K562 (cell line): ENCODE results near the gene MANEAL. TPM values are rescaled to one million over a fixed set of nuclear protein-coding genes. Genes with fewer than 3 reads are reported as not detected.
A peak's percentile ranks its signal among the peaks of the same experiment; 100 is the strongest.

ENCODE experiments used
- ATAC-seq: fragments of 200-7000 bp; cut with Tn5 transposase; 3 replicates; pipeline ENCODE4 v1.9.1; 2020; ENCODE audit warnings: moderate library complexity
- BruUV-seq: library from RNA; stranded (reverse); fragments of 400-500 nt; replicated peaks from 2 replicates; lab custom pipeline; 2021; lab: Mats Ljungman, UMichigan
- CTCF ChIA-PET: fragments of 300-600 bp; formaldehyde crosslinking; extraction: SDS; loops from one replicate; lab custom pipeline; 2021; ENCODE audit warnings: low intra/inter-chr PET ratio; lab: Yijun Ruan, JAX
- POLR2A ChIA-PET: fragments of 300-600, 350-650 bp; sonication (Branson Sonifier 250); formaldehyde crosslinking; extraction: SDS; loops from one replicate; lab custom pipeline; 2021; ENCODE audit warnings: antibody characterized with exemption, inconsistent platforms; lab: Yijun Ruan, JAX
- DNase-seq, 4 experiments: peaks; one replicate each; pipeline versions ENCODE4 v3.0.0 to v3.0.0-alpha.2; 2011 to 2018; ENCODE audit warnings: low spot score in 3 of 4, mixed read lengths in 3 of 4; ENCODE audit errors: extremely low read depth in 1 of 4
- FAIRE-seq: peaks from 2 replicates; lab custom pipeline; 2011; peaks lifted over from hg19 to GRCh38; lab: Jason Lieb, UNC
- H2AFZ ChIP-seq: 2 replicates; pipeline ENCODE4 v1.6.0; 2011; ENCODE audit warnings: low read depth, low read length, control low read depth, inconsistent platforms
- H3K27ac ChIP-seq: fragments of 200-600 bp; 3 replicates; pipeline ENCODE4 v1.8.0; 2011; ENCODE audit warnings: low read depth, mild to moderate bottlenecking, control low read depth, inconsistent platforms, low read length, moderate library complexity, mixed read lengths; ENCODE audit errors: extremely low read depth
- H3K27me3 ChIP-seq, 2 experiments: fragments of 300-600 bp in 1 of 2; 2 replicates in 1 of 2; 3 replicates in 1 of 2; pipeline versions ENCODE4 v1.6.0 to v1.8.0; 2011; ENCODE audit warnings: inconsistent platforms in 2 of 2, low read length in 2 of 2, mild to moderate bottlenecking in 1 of 2, mixed read lengths in 1 of 2, moderate library complexity in 1 of 2; ENCODE audit not compliant: control insufficient read depth in 2 of 2, insufficient read depth in 2 of 2
- H3K36me3 ChIP-seq: fragments of 300-600 bp; 3 replicates; pipeline ENCODE4 v1.8.0; 2011; ENCODE audit warnings: mild to moderate bottlenecking, low read length, inconsistent platforms; ENCODE audit not compliant: control insufficient read depth, insufficient read depth
- H3K4me1 ChIP-seq, 2 experiments: fragments of 200-600 bp in 1 of 2; replicated peaks in 1 of 2; 2 replicates in 1 of 2; 3 replicates in 1 of 2; pipeline versions ENCODE4 v1.5.1 to v1.8.0; 2011; ENCODE audit warnings: inconsistent platforms in 2 of 2, low read length in 2 of 2, mild to moderate bottlenecking in 1 of 2, mixed read lengths in 1 of 2, moderate library complexity in 1 of 2; ENCODE audit not compliant: control insufficient read depth in 2 of 2, insufficient read depth in 2 of 2
- H3K4me2 ChIP-seq: 2 replicates; pipeline ENCODE4 v1.6.1; 2011; ENCODE audit warnings: low read length, control low read depth, inconsistent platforms, mixed read lengths; ENCODE audit not compliant: insufficient read depth
- H3K4me3 ChIP-seq: fragments of 200-600 bp; sonication (generic), shearing (Covaris generic); 2 replicates; pipeline ENCODE4 v1.5.1; 2016; ENCODE audit warnings: control low read depth, inconsistent platforms
- H3K79me2 ChIP-seq: fragments of 200-600 bp; 3 replicates; pipeline ENCODE4 v1.8.0; 2011; ENCODE audit warnings: low read length, inconsistent platforms; ENCODE audit not compliant: control insufficient read depth, insufficient read depth
- H3K9ac ChIP-seq, 2 experiments: 2 replicates each; pipeline versions ENCODE4 v1.6.0 to v1.6.1; 2011; ENCODE audit warnings: low read depth in 2 of 2, low read length in 2 of 2, control low read depth in 1 of 2, inconsistent platforms in 1 of 2, mild to moderate bottlenecking in 1 of 2, mixed read lengths in 1 of 2; ENCODE audit not compliant: insufficient read depth in 1 of 2
- H3K9me1 ChIP-seq: one replicate; pipeline ENCODE4 v1.6.0; 2011; ENCODE audit warnings: inconsistent platforms, mild to moderate bottlenecking, low read length, moderate library complexity; ENCODE audit not compliant: control insufficient read depth, insufficient read depth
- H3K9me3 ChIP-seq: replicated peaks from 2 replicates; pipeline ENCODE4 v1.5.1; 2011; ENCODE audit warnings: low read depth, low read length, inconsistent platforms; ENCODE audit not compliant: control insufficient read depth, insufficient read depth
- H4K20me1 ChIP-seq: replicated peaks from 2 replicates; pipeline ENCODE4 v1.6.1; 2011; ENCODE audit warnings: low read length, inconsistent platforms, mixed read lengths; ENCODE audit not compliant: control insufficient read depth, insufficient read depth
- BDP1 ChIP-seq: IDR thresholded peaks from 3 replicates; pipeline ENCODE4 v1.6.1; 2011; ENCODE audit not compliant: insufficient read length, insufficient read depth
- CEBPG ChIP-seq, 3 experiments: fragments of 200-800 bp in 1 of 3; sonication (Bioruptor generic) in 1 of 3; sonication (generic) in 1 of 3; formaldehyde crosslinking in 1 of 3; IDR thresholded peaks in 2 of 3; conservative IDR thresholded peaks in 1 of 3; 2 replicates each; pipeline versions ENCODE4 v1.6.1 to v1.8.0; 2016 to 2022; ENCODE audit warnings: missing compliant biosample characterization in 2 of 3, missing genetic modification characterization in 2 of 3, mild to moderate bottlenecking in 1 of 3, missing genetic modification reagents in 1 of 3
- CTCF ChIP-seq, 3 experiments: IDR thresholded peaks in 2 of 3; conservative IDR thresholded peaks in 1 of 3; 2 replicates each; pipeline ENCODE4 v1.5.1; 2011 to 2012; ENCODE audit warnings: low read length in 3 of 3, mild to moderate bottlenecking in 3 of 3, control low read depth in 2 of 3, improper control_type of control experiment in 1 of 3, inconsistent platforms in 1 of 3, low read depth in 1 of 3, mixed read lengths in 1 of 3, moderate library complexity in 1 of 3; ENCODE audit not compliant: insufficient read depth in 2 of 3
- E2F8 ChIP-seq: fragments of 450-650 bp; IDR thresholded peaks from 2 replicates; pipeline ENCODE4 v1.7.1; 2018; ENCODE audit warnings: mild to moderate bottlenecking, low read depth; ENCODE audit not compliant: partially characterized antibody
- EGR1 ChIP-seq: fragments of 450-650 bp; conservative IDR thresholded peaks from 2 replicates; pipeline ENCODE4 v1.6.1; 2017; ENCODE audit warnings: mild to moderate bottlenecking
- IFI16 ChIP-seq: fragments of 250-450 bp; sonication (Bioruptor Pico); IDR thresholded peaks from 2 replicates; pipeline ENCODE4 v2.1.2; 2022; ENCODE audit warnings: mild to moderate bottlenecking, inconsistent platforms
- MEF2A ChIP-seq: IDR thresholded peaks from 2 replicates; pipeline ENCODE4 v1.6.1; 2011; ENCODE audit warnings: low read depth, mild to moderate bottlenecking, low read length, moderate library complexity; ENCODE audit not compliant: control insufficient read depth
- TAF1 ChIP-seq: IDR thresholded peaks from 2 replicates; pipeline ENCODE4 v1.6.1; 2011; ENCODE audit warnings: mild to moderate bottlenecking, low read length, moderate library complexity; ENCODE audit not compliant: insufficient read depth, control insufficient read depth, severe bottlenecking; ENCODE audit errors: extremely low read depth
- TGIF2 ChIP-seq: sonication (generic); formaldehyde crosslinking; IDR thresholded peaks from 2 replicates; pipeline ENCODE4 v1.8.1; 2022; ENCODE audit warnings: mild to moderate bottlenecking, missing genetic modification reagents, moderate library complexity
- THAP12 ChIP-seq: fragments of 250-450 bp; sonication (Bioruptor Pico); IDR thresholded peaks from 2 replicates; pipeline ENCODE4 v1.9.0; 2021; ENCODE audit warnings: mild to moderate bottlenecking, inconsistent platforms
- ZNF354B ChIP-seq: fragments of 250-450 bp; sonication (Bioruptor Pico); IDR thresholded peaks from 2 replicates; pipeline ENCODE4 v1.4.0; 2020
- ZNF780A ChIP-seq: fragments of 250-450 bp; sonication (Bioruptor Pico); IDR thresholded peaks from 2 replicates; pipeline ENCODE4 v1.5.0; 2021; ENCODE audit warnings: mild to moderate bottlenecking
- WGBS: fragments of 100-300 bp; shearing (Covaris generic); methylation state at CpG from one replicate; pipeline ENCODE4 v1.1.6; 2016; ENCODE audit warnings: low coverage, mixed read lengths; ENCODE audit not compliant: insufficient coverage; ENCODE audit errors: missing lambda C conversion rate; 5-methylcytosine and 5-hydroxymethylcytosine counted together
- in situ Hi-C: fragments of 300-500 bp; cut with MboI; formaldehyde crosslinking; loops from 4 replicates; pipeline ENCODE4 v1.15.0; 2018; ENCODE audit warnings: inconsistent platforms, mixed read lengths
- intact Hi-C: fragments of 100-400 bp; cut with micrococcal nuclease; formaldehyde crosslinking; loops from 2 replicates; pipeline ENCODE4 v1.14.2; 2022
- polyA plus RNA-seq, 8 experiments: library from polyadenylated mRNA; depleted of rRNA in 4 of 8; stranded (reverse) in 5 of 8; unstranded in 3 of 8; fragments of >200 nt; fragmentation: Nextera tagmentation in 2 of 8; fragmentation: Illumina TruSeq in 1 of 8; extraction: Ambion mirVana in 2 of 8; extraction: Trizol in 1 of 8; gene quantifications; 2 replicates each; pipeline versions ENCODE4 v1.2.1 to v1.2.3, GENCODE V29; 2011 to 2014; ENCODE audit warnings: inconsistent platforms in 1 of 8, missing spikeins in 1 of 8
- total RNA-seq, 7 experiments: library from RNA; depleted of rRNA in 6 of 7; stranded (reverse); fragments of >200 nt in 6 of 7; fragmentation: Illumina TruSeq in 2 of 7; extraction: Trizol in 2 of 7; gene quantifications; 2 replicates each; pipeline versions ENCODE4 v1.2.1 to v1.2.3, GENCODE V29; 2011 to 2021; ENCODE audit warnings: low replicate concordance in 1 of 7

Gene MANEAL
- total and polyA plus RNA-seq, 9 of the 15 experiments (the other 6 are each of a cell fraction or from before 2014, with no cell fraction given): 0.37 to 3.2 (median 1.2) TPM

- TF ChIP-seq CEBPG (CRISPR knock-in tag; IDR thresholded peaks at IDR 0.05): no peak
- TF ChIP-seq CEBPG (tag; conservative IDR thresholded peaks at IDR 0.05 in 1 of 2, IDR thresholded peaks at IDR 0.05 in 1 of 2): no peak
- TF ChIP-seq, all 486 proteins: peak for 0
Measured at GRCh38 chr1:37814252-37814651, 20.6 kb downstream of the MANEAL start (continued).

- Histone ChIP-seq H3K27ac (no peak overlapping the region), H4K20me1 (0 out of 2 replicates have a peak, but pooled peaks cover 4% of the 10 kb centered on the region), H3K4me2 (no peak overlapping the region), H3K36me3 (peaks cover 70% of the 10 kb centered on the region), H3K9me1 (no peaks in the 10 kb centered on the region), H3K9ac (no peak overlapping the region; a peak in 1 of 4 replicates), H3K4me1 (no peaks in the 10 kb centered on the region), H3K9me3 (no peaks in the 10 kb centered on the region), H3K27me3 (no peaks in the 10 kb centered on the region), H2AFZ (no peak overlapping the region), H3K79me2 (no peaks in the 10 kb centered on the region), H3K4me3 (no peak overlapping the region)
- peak; percentile 80 for ATAC-seq
- intact Hi-C loops: loop anchor here (10.0 kb wide), 1 partner anchor 157 kb away; no protein-coding TSS in a partner anchor
- peak; percentile 66 for FAIRE-seq
- ChIA-PET CTCF (no interaction called here), POLR2A (interaction anchor here (0.6 to 1.8 kb wide), 4 partner anchors 9 to 286 kb away, joined by 4 to 10 read pairs (median 4); partner anchors contain the start of genes C1orf122, MTF1 and YRDC)
- no TSS peak for BruUV-seq
- WGBS: 26% methylated on average over 2 of the region's 2 CpGs
- DNase-seq: peak in 2 of 4 experiments; percentile 15 to 36
- in situ Hi-C loops: no loop called here
- no peak for TF ChIP-seq IFI16 (CRISPR knock-in tag)
- 0 out of 6 replicates have a peak, but pooled peaks of 1 of the 3 experiments have one; percentile 20 for TF ChIP-seq CTCF (IDR thresholded peaks at IDR 0.05 in 2 of 3, conservative IDR thresholded peaks at IDR 0.05 in 1 of 3; ENCODE audit: insufficient read depth in 2 of 3, low read depth in 1 of 3, low read length in 3 of 3)
- TF ChIP-seq THAP12 (CRISPR knock-in tag): no peak
- no peak for TF ChIP-seq MEF2A
- no peak for TF ChIP-seq TGIF2 (CRISPR knock-in tag)
- TF ChIP-seq TAF1: no peak
- no peak for TF ChIP-seq ZNF780A (CRISPR knock-in tag)
- TF ChIP-seq E2F8: no peak
- no peak for TF ChIP-seq BDP1
- no peak for TF ChIP-seq EGR1
- TF ChIP-seq ZNF354B (CRISPR knock-in tag): no peak
Measured at GRCh38 chr1:37817481-37817880, 23.8 kb downstream of the MANEAL start.
